Kidney (tissue), 14 donors: ENCODE data around the gene HIGD1A. TPM values are rescaled to one million over a fixed set of nuclear protein-coding genes. Genes with fewer than 3 reads are reported as not detected.

Experiments used
- DNase-seq, 5 donors: peaks; one replicate each; pipeline ENCODE4 v3.0.0-alpha.2; 2013 to 2020
- FAIRE-seq: peaks from 2 replicates; lab custom pipeline; 2012; peaks lifted over from hg19 to GRCh38; lab: Jason Lieb, UNC
- H3K27ac ChIP-seq, 2 donors: one replicate each; pipeline ENCODE4 v1.7.0; 2013; ENCODE audit warnings: low read depth in 2 of 2, low read length in 2 of 2, inconsistent platforms in 1 of 2
- H3K27me3 ChIP-seq: one replicate; pipeline ENCODE4 v1.7.1; 2013; ENCODE audit warnings: low read length, inconsistent platforms; ENCODE audit not compliant: control insufficient read depth, insufficient read depth
- H3K36me3 ChIP-seq, 3 donors: one replicate each; pipeline versions ENCODE4 v1.7.0 to v1.7.1; 2013; ENCODE audit warnings: low read length in 3 of 3, control low read depth in 1 of 3, inconsistent platforms in 1 of 3; ENCODE audit not compliant: insufficient read depth in 3 of 3, control insufficient read depth in 2 of 3
- H3K4me1 ChIP-seq, 3 donors: one replicate each; pipeline versions ENCODE4 v1.7.0 to v1.7.1; 2013; ENCODE audit warnings: low read length in 3 of 3, inconsistent platforms in 1 of 3, low read depth in 1 of 3; ENCODE audit not compliant: control insufficient read depth in 2 of 3, insufficient read depth in 2 of 3
- H3K4me3 ChIP-seq, 3 donors: one replicate each; pipeline versions ENCODE4 v1.7.0 to v1.8.1; 2013; ENCODE audit warnings: low read length in 3 of 3, control low read depth in 1 of 3, inconsistent platforms in 1 of 3
- H3K9ac ChIP-seq, 3 donors: one replicate each; pipeline versions ENCODE4 v1.7.0 to v1.7.1; 2013; ENCODE audit warnings: low read length in 3 of 3, control low read depth in 1 of 3, inconsistent platforms in 1 of 3
- H3K9me3 ChIP-seq, 3 donors: one replicate each; pipeline versions ENCODE4 v1.7.0 to v1.7.1; 2013; ENCODE audit warnings: low read length in 3 of 3, control low read depth in 1 of 3, inconsistent platforms in 1 of 3; ENCODE audit not compliant: control insufficient read depth in 2 of 3, insufficient read depth in 1 of 3
- CTCF ChIP-seq: IDR thresholded peaks from 3 replicates; pipeline ENCODE4 v1.5.1; 2012; ENCODE audit warnings: mild to moderate bottlenecking, moderate library complexity, borderline replicate concordance; ENCODE audit not compliant: insufficient read depth; ENCODE audit errors: extremely low read depth
- intact Hi-C: fragments of 100-400 bp; cut with DNase I; formaldehyde crosslinking; loops from one replicate; pipeline ENCODE4 v1.11.1; 2022
- polyA plus RNA-seq: library from polyadenylated mRNA; stranded (reverse); fragments of 350-450 nt; fragmentation: Illumina TruSeq; extraction: RNeasy Lipid Tissue Mini Kit (QIAGEN cat#74804); gene quantifications from one replicate; pipeline ENCODE4 v1.2.3, GENCODE V29; 2014; ENCODE audit warnings: low read depth, low replicate concordance; ENCODE audit not compliant: insufficient read depth
- total RNA-seq: library from RNA; stranded (reverse); fragmentation: NEBNext Ultra II Directional; extraction: Animal tissue kit (Norgen Biotek cat#: 25700); gene quantifications from one replicate; pipeline ENCODE4 v1.2.1, GENCODE V29; 2021
- donor health status: control.
- donor health status: control.
- donor health status: control.
- donor health status: control.
- donor health status: control.
- donor health status: DM: yes; HTN: yes; CAD: no.
- donor health status: Normal renal cell carcinoma (clear cell type).

The HIGD1A gene
- total and polyA plus RNA-seq, 2 donors from 2014 or later, result 207 to 283 TPM

DNA sequence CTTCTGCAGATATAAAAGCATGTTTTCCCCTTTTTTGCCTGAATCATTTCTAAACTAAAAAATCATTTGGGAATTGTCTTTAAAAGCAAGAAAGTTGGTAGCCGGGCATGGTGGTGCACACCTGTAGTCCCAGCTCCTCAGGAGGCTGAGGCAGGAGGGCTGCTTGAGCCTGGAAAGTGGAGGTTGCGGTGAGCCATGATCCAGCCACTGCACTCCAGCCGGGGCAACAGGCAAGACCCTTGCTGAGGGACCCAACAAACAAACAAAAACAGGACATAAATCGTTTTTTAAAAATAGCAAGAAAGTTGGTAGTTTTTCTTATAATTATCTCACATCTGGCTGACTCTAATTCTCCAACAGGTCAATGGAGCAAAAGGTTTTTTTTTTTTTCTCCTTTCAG is 2.5 kb downstream of the HIGD1A start:
- peak overlapping the region in 1 of 3 donors; percentile 3 for H3K4me3 ChIP-seq
- H3K27me3 ChIP-seq, result no peaks in the 10 kb centered on the region
- intact Hi-C loops, result no loop called here
- TF ChIP-seq CTCF, result no peak
- no peaks in the 10 kb centered on the region for H3K9me3 ChIP-seq
- peaks cover 2 to 15% (median 15%) of the 10 kb centered on the region in 3 donors for H3K4me1 ChIP-seq
- H3K27ac ChIP-seq, result no peak overlapping the region
- no peak for DNase-seq
- no peak for FAIRE-seq
- H3K9ac ChIP-seq, result no peak overlapping the region
- no peaks in the 10 kb centered on the region for H3K36me3 ChIP-seq

GRCh38 chr3:42801048-42801620 is 3.2 kb downstream of the HIGD1A start:
- Histone ChIP-seq H3K9me3 (no peaks in the 10 kb centered on the region), H3K9ac (no peak overlapping the region), H3K4me3 (no peak overlapping the region), H3K27ac (no peak overlapping the region), H3K36me3 (no peaks in the 10 kb centered on the region), H3K27me3 (no peaks in the 10 kb centered on the region), H3K4me1 (peaks cover 2 to 15% (median 15%) of the 10 kb centered on the region in 3 donors)
- DNase-seq (no peak), FAIRE-seq (no peak)
- intact Hi-C loops, result no loop called here
- TF ChIP-seq CTCF, result no peak

DNA sequence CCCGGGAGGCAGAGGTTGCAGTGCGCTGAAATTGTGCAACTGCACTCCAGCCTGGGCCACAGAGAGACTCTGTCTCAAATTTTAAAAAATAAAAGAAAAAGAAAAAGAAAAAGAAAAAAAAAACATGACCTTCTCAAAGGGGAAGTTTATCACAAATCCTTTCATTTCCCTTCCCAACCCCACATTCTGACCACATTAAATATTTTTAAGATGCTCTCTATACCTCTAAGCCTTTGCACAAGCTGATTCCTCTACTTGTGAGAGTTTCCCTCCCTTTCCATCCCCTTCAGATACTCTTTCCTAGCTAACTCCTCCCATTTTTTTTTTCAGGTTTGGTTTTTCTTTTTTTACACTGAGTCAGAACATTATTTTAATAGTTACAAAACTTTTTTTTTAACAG is 4.0 kb downstream of the HIGD1A start:
- TF ChIP-seq CTCF, result no peak
- H3K9me3 ChIP-seq, result no peaks in the 10 kb centered on the region
- H3K36me3 ChIP-seq, result no peaks in the 10 kb centered on the region
- DNase-seq, result no peak
- intact Hi-C loops, result no loop called here
- no peak overlapping the region for H3K4me3 ChIP-seq
- peaks cover 2 to 15% (median 14%) of the 10 kb centered on the region in 3 donors for H3K4me1 ChIP-seq
- peak; percentile 19 for FAIRE-seq
- H3K27ac ChIP-seq, result no peak overlapping the region
- no peaks in the 10 kb centered on the region for H3K27me3 ChIP-seq
- H3K9ac ChIP-seq, result no peak overlapping the region

GRCh38 chr3:42799376-42799775 is 4.9 kb downstream of the HIGD1A start:
- Histone ChIP-seq H3K4me3 (no peak overlapping the region), H3K4me1 (peaks cover 2 to 15% (median 10%) of the 10 kb centered on the region in 3 donors), H3K27me3 (no peaks in the 10 kb centered on the region), H3K9me3 (no peaks in the 10 kb centered on the region), H3K9ac (no peak overlapping the region), H3K36me3 (no peaks in the 10 kb centered on the region), H3K27ac (no peak overlapping the region)
- FAIRE-seq (no peak), DNase-seq (no peak)
- no peak for TF ChIP-seq CTCF
- intact Hi-C loops, result no loop called here
